GM18873 (cell line): Measurements from ENCODE around the gene FGD4.
A peak's percentile ranks its signal among the peaks of the same experiment; 100 is the strongest.
"Not testable (repeated sequence)": the region's sequence is repeated elsewhere in the genome, so short reads cannot be mapped to it uniquely, and the experiment has no call there.

ENCODE experiments used
- ATAC-seq: cut with Tn5 transposase; IDR thresholded peaks from one replicate; pipeline ENCODE4 v1.9.1; 2021; ENCODE audit warnings: mild to moderate bottlenecking, moderate library complexity, moderate number of reproducible peaks; ENCODE audit not compliant: unreplicated experiment, low FRiP score

Gene FGD4

DNA sequence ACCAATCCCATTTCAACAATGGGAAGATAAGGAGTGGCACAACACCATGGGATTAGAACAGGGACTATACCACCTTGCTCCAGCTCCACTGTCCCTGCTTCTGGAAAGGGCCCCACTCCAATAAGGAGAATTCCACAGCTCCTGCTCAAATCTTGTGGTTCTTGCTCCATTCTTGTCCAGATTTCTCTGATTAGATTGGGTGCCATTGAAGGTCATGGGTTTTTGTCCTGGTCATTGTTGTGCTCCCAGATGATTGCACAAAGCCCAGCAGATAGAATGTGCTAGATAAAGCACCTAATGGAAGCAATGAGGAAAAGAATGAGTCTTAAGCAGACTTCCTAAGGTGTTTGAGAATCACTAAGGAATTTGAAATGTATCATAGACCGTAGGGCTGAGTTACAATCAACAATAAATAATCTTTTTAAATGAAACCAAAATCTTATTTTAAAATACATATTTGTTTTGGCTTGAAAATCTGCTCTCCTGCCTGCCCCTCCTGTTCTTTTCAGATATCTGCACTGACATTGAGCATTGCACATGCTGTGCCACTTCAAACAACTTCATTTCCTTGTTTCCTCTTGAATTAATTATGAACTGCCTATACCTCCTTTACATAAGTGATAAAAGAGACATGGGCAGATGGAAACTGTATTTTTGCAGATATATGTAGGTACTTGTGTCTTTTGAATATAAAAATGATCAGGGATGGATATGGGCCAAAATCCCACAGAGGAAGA lies 115.9 kb downstream of the FGD4 start:
- ATAC-seq: no peak

DNA sequence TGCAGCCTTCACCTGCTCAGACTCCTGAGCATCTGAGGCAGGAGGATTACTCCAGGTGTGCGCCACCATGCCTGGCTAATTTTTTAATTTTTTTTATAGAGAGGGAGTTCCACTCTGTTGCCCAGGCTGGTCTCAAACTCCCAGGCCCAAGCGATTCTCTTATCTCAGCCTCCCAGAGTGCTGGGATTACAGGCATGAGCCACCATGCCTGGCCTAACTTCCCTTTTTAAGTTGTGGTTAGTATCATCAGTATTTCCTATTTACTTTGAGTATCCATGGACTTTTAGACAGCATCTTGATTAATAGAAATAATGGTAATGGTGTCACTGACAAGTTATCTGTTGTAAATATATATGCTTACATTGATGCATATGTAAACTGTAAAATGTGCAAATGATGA lies 116.9 kb downstream of the FGD4 start:
- ATAC-seq: no peak

DNA sequence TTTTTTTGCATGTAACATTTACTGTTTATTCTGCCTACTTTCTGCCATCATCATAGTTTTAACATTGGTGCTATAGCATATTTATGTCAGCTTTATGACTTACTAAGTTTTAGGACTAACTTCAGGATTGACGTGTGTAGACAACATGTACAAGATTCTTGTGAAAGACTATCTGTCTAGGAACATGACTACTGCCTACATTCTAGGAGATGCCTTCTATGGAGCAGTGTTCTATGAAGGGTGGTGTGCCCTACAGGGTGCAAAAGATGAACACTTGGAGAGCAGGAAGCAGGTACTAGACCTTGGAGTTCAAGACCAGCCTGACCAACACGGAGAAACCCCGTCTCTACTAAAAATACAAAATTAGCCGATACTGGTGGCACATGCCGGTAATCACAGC lies 118.6 kb downstream of the FGD4 start:
- no peak for ATAC-seq

DNA sequence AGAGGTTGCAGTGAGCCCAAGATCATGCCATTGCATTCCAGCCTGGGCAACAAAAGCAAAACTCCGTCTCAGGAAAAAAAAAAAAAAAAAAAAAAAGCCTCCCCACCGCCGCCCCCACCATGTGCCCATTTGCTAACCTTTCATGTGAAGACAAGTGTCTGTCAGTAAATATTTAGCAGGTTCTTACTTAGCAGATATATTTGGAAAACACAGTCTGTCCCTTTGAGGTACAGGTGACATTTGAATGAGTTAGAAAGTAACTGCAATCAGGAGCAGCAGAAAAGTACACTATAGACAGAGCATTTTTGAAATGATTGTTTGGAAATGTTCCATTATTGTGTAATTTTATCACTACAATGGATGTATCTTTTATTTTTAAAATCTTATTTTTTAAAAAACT lies 119.7 kb downstream of the FGD4 start:
- ATAC-seq: no peak

DNA sequence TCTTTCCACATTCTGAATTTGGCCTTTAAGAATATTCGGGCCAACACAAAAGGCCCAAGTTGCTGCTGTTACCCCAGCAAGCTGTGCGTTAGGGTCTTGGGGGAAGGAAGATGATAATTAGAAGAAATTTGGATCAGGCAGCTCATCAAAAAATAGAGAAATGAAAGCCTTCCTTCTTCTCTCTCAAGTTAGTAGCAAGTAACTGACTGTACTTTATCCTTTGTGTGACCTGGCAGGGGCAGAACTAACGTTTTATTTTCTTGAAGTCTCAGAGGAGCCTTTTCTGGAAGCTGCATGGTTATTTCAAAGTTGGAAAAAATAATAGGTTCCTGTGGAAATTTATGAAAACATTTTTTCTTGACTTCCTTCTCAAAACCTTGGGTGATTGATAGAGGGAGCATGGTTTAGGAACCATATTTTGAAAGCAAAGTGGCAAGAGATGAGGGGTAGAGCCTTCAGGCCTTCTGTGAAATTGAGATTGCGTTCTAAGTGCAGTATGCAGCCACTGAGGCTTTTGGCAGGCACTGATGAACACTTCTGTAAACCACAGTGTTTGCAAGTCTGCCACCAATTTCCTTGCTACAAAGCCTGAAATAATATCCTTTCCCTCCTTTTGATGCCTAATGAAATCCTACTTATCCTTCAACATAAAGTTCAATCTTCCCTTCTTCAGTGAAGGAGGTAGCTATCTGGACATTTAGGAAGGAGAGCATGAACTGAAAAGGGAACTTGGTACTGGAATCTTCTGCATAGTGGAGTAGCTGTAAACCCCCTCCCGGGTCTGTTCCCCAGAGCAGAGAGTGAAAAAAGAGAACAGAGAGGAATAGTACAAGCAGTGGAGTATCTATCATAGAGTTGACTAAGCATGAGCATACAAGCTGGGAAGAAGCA lies 123.2 kb downstream of the FGD4 start:
- no peak for ATAC-seq

DNA sequence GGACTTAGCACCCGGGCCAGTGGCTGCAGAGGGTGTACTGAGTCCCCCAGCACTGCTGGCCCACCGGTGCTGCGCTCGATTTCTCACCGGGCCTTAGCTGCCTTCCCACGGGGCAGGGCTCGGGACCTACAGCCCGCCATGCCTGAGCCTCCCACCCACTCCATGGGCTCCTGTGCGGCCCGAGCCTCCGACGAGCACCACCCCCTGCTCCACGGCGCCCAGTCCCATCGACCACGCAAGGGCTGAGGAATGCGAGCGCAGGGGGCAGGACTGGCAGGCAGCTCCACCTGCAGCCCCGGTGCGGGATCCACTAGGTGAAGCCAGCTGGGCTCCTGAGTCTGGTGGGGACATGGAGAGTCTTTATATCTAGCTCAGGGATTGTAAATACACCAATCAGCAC lies 126.4 kb downstream of the FGD4 start:
- not testable (repeated sequence) for ATAC-seq

DNA sequence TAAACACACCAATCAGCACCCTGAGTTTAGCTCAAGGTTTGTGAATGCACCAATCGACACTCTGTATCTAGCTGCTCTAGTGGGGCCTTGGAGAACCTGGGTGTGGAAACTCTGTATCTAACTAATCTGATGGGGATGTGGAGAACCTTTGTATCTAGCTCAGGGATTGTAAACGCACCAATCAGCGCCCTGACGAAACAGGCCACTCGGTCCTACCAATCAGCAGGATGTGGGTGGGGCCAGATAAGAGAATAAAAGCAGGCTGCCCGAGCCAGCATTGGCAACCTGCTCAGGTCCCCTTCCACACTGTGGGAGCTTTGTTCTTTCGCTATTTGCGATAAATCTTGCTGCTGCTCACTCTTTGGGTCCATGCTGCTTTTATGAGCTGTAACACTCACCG lies 127.0 kb downstream of the FGD4 start:
- not testable (repeated sequence) for ATAC-seq

DNA sequence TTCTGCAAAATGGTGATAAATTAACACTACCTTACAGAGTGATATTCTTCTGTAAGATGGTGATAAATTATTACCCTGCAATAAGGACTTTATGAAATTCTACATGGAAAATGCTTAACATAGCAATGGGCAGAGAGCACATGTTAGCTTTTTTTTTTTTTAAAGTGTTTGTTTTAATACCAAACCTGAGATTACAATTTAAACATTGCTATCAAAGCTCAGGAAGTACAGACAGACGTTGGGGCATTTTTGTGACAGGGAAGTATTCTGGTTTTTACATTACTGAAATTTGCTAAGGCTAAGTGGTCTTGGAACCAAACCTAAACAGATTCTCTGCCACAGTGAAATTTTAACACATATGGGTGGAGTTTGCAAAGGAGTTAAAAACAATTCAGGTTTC lies 133.1 kb downstream of the FGD4 start:
- ATAC-seq: no peak

DNA sequence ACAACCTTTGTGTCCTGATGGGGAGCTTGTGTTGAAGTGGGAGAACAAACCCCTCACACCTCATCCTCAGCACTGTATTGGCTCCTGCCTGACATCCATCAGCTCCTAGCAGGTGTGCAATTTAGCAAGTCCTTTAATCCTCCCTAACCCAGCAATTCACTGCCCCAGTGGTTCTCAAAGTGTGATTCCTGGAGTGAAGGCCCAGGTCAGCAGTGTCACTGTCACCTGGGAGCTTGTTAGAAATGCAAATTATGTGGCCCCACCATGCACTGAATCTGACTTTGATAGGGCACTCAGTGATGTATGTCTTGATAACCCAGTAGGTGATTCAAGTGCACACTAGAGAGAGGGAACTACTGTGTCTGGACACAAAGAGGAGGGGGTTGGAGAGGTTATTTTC lies 133.6 kb downstream of the FGD4 start:
- no peak for ATAC-seq

DNA sequence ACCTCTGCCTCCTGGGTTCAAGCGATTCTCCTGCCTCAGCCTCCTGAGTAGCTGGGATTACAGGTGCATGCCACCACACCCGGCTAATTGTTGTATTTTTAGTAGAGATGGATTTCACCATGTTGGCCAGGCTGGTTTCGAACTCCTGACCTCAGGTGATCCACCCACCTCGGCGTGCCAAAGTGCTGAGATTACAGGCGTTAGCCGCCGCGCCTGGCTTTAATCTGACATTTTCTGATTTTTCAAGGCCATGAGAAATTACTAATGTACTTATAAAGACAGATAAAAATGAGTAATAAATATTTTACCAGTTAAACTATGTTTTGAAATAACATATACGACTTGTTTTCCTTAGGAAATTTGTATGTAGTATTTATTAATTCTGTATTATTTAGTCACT lies 134.1 kb downstream of the FGD4 start:
- ATAC-seq: not testable (repeated sequence)

DNA sequence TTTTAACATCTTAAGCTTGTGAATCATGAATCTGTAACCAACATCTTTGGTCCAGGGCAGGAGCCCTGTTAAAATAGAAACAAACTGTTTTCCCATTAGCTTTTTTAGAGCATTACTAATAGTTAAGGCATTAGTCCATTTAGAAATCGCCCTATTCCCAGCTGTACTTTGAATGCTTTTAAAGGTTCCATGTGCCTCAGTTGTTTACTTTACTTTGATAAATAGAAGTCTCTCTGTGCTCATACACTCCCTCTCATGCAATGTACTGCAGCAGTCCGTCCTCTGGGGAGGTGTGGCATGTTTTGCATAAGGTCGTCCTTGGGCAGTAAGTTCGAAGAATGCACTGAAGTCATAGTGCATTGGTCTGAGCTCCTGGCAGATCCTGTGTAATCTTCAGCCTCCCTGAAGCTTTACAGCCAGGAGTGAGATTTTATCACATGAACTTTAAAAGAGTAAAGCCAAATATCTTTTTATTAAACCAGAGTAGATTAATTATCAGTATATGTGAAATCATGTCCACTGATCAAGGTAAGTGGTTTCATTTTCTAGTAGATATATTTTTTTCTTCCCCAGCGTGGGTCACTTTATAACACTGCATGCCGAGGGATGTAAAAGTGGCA lies 134.7 kb downstream of the FGD4 start:
- peak; percentile 71 for ATAC-seq

DNA sequence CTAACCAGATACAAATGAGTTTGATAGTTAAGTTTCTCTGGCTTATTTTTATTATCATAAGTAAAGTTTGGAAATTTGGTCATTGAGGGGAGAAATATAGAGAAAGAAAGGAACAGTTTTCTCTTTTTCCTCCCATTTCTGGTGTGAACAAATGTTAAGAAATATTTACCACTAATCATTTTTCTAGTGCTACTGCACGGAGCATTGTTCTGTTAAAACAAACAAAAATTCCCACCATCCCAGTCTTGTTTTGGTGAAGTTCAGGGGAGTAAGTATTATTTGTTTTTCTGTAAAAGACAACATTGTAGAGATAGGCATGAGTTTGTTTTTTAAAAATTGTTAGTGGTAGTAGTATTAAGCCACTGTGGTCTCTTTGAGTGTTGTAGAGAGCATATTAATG lies 135.3 kb downstream of the FGD4 start:
- ATAC-seq: no peak

DNA sequence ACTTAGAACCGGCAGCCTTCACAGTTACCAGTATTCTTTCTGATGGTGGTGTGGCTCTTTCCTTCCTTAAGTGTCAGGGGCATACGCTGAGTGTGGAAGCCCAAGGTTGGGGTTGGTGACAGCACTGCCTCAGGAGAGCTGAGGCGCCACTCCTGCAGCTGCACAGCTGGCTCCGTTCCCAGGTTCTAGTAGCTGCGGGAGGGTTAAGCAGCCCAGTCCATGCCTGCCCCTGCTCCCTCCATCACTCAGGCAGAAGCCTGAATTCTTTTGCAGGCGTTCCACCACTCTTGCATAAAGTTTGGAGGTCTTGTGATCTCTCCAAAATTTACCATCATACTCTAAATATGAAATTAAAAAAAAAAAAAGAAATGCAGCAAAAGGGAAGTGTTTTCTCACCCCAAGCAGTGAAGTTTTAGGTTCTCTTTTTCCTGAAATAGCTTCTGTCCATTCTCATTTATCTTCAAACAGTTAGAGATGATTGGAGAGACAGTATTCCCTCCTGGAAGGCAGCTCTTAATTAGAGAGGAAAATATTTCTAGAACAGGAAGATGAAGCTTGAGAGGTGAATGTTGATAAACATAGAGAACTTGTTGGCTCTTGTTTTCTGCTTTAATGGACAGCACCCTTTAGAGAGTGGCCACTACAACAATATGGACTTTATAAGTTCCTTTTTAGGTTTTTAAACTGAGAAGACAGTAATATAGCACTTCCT lies 136.1 kb downstream of the FGD4 start:
- no peak for ATAC-seq

DNA sequence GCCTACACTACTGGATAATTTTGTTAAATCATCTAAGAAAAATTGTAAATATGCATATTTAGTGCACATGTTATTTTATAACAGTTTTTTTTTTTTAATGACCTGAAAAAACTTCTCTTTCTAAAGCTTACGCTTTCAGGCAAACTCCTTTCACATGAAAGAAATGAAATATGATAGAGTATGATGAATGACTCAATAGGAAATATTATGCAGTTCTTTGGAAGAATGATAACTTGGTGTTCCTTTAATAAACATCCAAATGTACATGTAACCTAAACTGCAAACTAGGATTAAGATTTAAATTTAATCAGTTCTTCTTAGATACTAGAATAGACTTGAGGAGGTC lies 136.6 kb downstream of the FGD4 start:
- no peak for ATAC-seq

DNA sequence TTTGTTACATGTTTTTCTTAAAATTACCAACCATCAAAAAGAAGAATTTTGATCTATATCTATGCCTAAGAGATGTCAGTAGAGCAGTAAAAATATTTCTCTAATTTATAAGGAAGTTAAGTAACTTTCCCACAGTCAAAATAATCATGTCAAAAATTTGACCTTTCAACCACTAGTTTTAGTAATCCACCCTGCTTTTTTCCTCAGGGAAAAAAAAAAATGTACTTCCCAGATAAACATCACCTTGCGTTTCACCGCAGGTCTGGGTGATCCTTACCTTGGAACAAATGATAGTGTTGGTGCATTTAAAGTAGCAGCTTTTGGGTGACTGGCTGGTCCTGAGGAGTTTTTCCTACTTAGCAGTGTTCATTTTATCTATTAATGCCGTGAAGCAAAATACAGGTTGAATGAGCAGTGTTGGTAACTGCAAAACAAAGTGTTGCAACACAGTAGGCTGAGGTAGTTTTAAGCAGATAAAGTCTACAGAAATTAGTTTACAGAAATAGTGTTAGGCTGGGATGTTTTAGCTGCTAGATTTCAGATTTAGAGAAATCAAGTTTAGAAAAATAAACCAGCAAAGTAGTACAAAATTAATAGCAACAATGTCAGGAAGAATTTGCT lies 142.5 kb downstream of the FGD4 start:
- no peak for ATAC-seq

DNA sequence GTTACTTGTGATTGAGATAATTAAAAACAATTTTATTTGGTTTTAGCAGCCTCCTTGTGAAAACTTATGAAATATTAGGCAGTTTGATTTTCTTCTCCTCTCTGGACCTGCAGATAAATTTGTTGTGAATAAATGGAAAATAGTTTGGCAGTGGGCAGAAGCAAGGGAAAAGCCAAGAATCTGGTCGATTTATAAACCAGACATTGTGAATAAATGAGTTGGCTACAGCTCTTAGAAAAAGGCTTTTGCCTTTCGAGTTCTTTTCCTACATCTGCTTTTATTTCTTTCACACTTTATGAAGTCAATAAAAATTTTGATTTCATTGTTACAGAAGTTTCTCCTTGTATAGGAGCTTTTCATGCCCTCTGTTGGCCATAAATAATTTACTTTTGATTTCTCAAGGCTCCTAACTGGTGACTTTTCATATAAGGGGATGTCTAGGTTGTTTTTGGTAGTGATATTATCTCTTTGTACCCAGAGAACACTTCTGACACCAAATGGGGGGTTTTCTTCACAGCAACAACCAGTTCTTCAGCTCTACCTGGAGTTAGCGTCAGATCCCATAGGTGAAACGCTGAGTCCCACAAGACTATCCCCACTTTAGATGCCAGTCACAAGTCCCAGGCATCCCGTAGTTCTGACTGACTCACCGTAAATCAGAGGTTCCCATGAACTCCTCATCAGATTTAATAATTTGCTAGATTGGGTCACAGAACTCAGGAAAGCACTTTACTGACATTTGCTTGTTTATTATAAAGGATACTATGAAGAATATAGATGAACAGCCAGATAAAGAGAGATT lies 143.3 kb downstream of the FGD4 start:
- ATAC-seq: no peak

DNA sequence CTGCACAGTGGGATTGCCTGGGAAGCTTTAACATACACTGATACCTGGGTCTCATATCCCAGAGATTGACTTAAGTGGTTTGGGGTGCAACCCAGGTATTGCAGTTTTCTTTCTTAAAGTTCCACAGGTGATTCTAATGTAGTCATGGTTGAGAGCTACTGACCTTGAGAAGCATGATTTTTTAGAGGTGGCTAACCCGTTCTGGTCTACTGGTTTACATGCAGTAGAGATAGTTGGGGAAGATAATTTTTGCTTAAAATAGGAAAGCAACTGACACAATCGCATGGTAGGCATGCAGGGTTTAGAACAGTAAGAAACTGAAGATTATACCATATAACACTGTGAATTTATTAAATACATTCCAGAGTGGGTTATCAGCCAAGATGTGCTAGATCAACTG lies 145.5 kb downstream of the FGD4 start:
- ATAC-seq: no peak

DNA sequence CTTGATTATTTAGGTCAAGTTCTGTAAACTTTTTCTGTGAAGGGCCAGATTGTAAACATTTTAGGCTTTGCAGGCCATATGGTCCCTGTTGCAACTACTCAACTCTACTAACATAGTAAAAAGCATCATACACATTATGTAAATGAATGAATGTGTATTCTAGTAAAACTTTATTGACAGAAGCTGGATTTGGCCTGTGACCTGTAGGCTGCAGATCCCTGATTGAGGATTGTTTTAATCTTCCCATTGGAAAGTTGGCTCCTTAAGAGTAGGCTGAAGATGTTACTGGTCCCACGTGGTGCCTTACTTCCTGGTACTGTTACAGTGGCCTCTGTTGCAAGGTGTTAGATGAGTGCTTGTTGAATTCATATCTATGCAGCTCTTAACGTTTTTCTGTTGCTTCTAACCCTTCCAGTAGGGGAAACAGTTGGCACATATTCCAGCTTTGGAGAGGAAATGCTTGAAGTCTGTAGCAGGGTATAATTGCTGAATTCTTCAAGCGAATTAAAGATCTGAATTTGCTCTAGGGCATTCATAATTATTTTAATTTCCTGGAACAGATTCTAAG lies 146.1 kb downstream of the FGD4 start:
- no peak for ATAC-seq

DNA sequence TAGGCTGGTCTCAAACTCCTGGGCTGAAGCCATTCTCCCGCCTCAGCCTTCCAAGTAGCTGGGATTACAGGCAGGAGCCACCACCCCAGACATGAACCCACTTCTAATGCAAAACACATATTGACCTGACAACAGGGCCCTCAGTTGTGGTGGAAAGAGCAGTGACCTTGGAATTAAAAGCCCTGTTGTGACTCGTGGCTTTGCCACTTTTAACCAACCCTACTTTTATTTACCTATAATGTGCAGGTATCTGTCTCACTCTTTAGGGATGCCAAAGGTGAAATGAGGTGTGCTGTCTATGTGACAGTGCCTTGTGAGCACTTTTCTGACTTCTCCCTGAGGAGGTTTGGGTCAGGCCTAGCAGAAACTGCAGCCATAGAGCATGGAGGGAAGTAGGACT lies 146.9 kb downstream of the FGD4 start:
- no peak for ATAC-seq
